ENCODE data around the gene COL25A1.

DNA sequence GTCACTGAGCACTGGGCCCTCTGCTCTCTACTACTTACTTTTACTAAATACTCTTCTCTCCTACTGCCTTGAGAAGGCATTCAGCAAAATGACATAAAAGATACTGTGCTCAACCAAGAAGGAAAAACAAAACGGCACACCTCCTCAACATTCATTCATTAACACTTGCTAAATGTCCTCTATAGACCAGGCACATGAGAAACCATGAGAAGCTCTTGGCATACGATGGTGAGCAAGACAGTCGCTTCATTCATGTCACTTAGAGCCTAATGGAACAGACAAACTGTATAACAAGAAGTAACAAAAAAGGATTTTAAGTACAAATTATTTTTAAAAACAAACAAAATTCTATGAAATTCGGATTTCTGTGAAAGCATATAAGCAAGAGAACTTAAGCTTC, 38.7 kb downstream of the COL25A1 start:
- no peak for TF ChIP-seq POLR2A (IDR thresholded peaks at IDR 0.05)
- TF ChIP-seq, protein P1, sequence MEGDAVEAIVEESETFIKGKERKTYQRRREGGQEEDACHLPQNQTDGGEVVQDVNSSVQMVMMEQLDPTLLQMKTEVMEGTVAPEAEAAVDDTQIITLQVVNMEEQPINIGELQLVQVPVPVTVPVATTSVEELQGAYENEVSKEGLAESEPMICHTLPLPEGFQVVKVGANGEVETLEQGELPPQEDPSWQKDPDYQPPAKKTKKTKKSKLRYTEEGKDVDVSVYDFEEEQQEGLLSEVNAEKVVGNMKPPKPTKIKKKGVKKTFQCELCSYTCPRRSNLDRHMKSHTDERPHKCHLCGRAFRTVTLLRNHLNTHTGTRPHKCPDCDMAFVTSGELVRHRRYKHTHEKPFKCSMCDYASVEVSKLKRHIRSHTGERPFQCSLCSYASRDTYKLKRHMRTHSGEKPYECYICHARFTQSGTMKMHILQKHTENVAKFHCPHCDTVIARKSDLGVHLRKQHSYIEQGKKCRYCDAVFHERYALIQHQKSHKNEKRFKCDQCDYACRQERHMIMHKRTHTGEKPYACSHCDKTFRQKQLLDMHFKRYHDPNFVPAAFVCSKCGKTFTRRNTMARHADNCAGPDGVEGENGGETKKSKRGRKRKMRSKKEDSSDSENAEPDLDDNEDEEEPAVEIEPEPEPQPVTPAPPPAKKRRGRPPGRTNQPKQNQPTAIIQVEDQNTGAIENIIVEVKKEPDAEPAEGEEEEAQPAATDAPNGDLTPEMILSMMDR (IDR thresholded peaks at IDR 0.05), result no peak
